ENCODE measurements around the gene GRIK4.

The GRIK4 gene

DNA sequence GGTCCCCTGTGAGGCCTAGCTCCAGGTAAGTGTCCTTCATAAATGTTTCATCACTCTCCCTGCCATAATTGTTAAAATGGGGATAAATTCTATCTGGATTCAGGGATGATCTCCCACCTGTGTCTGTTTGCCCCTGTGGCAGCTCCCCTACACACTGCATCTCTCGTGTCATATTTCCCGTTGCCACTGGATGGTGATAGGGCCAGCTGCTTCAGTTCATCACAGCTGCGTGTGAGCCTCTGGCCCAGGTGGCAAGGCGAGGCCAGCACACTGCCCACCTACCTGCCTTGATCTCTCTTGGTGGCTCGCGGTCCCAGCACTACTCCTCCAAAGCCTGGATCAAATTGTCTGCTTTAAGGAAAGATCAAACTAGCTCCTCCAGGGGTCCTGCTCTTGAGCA, 187.4 kb downstream of the GRIK4 start:
- Histone ChIP-seq H3F3A (ENCODE audit: insufficient read depth, low read length) (no peaks in the 10 kb centered on the region), H3K9me2 (ENCODE audit: low read depth, low read length) (no peaks in the 10 kb centered on the region), H3K36me3 (ENCODE audit: insufficient read depth, low read length) (no peaks in the 10 kb centered on the region), H3K4me3 (ENCODE audit: low read depth, low read length, poor library complexity, severe bottlenecking) (no peak overlapping the region), H3K9me3 (ENCODE audit: low read length) (no peaks in the 10 kb centered on the region), H2AFZ (ENCODE audit: low read length) (no peak overlapping the region), H3K4me2 (ENCODE audit: low read length) (no peak overlapping the region), H4K20me1 (ENCODE audit: insufficient read depth, low read length) (no peaks in the 10 kb centered on the region), H3K27me3 (ENCODE audit: insufficient read depth, low read length) (no peaks in the 10 kb centered on the region), H3K79me2 (ENCODE audit: insufficient read depth, low read length) (no peaks in the 10 kb centered on the region), H3K9ac (ENCODE audit: low read length) (no peak overlapping the region), H3K4me1 (ENCODE audit: insufficient read depth, low read length, severe bottlenecking) (no peaks in the 10 kb centered on the region), H3K27ac (ENCODE audit: low read depth, low read length, poor library complexity, severe bottlenecking) (no peak overlapping the region)
- TF ChIP-seq EZH2 (IDR thresholded peaks at IDR 0.05; ENCODE audit: borderline replicate concordance, low read length), result no peak
- TF ChIP-seq, protein P1, sequence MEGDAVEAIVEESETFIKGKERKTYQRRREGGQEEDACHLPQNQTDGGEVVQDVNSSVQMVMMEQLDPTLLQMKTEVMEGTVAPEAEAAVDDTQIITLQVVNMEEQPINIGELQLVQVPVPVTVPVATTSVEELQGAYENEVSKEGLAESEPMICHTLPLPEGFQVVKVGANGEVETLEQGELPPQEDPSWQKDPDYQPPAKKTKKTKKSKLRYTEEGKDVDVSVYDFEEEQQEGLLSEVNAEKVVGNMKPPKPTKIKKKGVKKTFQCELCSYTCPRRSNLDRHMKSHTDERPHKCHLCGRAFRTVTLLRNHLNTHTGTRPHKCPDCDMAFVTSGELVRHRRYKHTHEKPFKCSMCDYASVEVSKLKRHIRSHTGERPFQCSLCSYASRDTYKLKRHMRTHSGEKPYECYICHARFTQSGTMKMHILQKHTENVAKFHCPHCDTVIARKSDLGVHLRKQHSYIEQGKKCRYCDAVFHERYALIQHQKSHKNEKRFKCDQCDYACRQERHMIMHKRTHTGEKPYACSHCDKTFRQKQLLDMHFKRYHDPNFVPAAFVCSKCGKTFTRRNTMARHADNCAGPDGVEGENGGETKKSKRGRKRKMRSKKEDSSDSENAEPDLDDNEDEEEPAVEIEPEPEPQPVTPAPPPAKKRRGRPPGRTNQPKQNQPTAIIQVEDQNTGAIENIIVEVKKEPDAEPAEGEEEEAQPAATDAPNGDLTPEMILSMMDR (IDR thresholded peaks at IDR 0.05; ENCODE audit: low read length), result no peak

DNA sequence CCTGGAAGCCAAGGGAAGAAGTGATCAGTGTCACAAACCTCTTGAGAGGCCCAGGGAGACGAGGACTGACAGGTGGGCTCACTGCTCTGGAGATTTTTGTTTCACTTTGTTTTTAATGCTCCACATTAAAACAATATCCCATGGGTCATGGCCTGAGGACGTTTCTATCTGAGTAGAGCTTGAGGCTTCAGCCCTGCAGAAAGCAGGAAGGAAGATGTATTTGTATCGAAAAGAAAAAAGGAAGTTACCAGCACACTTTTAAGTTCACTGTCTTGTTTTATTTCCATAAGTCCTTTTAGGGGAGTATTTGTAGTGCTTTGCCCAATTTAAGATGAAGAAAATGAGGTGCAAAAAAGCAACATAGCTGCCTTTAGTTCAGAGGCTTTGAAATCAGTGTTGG, 191.1 kb downstream of the GRIK4 start:
- Histone ChIP-seq H3K4me1 (ENCODE audit: insufficient read depth, low read length, severe bottlenecking) (no peaks in the 10 kb centered on the region), H3K27me3 (ENCODE audit: insufficient read depth, low read length) (no peaks in the 10 kb centered on the region; the same call in 1 of the 2 replicates), H2AFZ (ENCODE audit: low read length) (no peak overlapping the region), H3K36me3 (ENCODE audit: insufficient read depth, low read length) (no peaks in the 10 kb centered on the region), H3K4me3 (ENCODE audit: low read depth, low read length, poor library complexity, severe bottlenecking) (no peak overlapping the region), H3K79me2 (ENCODE audit: insufficient read depth, low read length) (no peaks in the 10 kb centered on the region), H3K9ac (ENCODE audit: low read length) (no peak overlapping the region), H4K20me1 (ENCODE audit: insufficient read depth, low read length) (no peaks in the 10 kb centered on the region), H3K4me2 (ENCODE audit: low read length) (no peak overlapping the region), H3F3A (ENCODE audit: insufficient read depth, low read length) (no peaks in the 10 kb centered on the region), H3K9me3 (ENCODE audit: low read length) (no peaks in the 10 kb centered on the region), H3K9me2 (ENCODE audit: low read depth, low read length) (no peaks in the 10 kb centered on the region), H3K27ac (ENCODE audit: low read depth, low read length, poor library complexity, severe bottlenecking) (no peak overlapping the region)
- no peak for TF ChIP-seq EZH2 (IDR thresholded peaks at IDR 0.05; ENCODE audit: borderline replicate concordance, low read length)
- TF ChIP-seq, protein P1 (IDR thresholded peaks at IDR 0.05; ENCODE audit: low read length), result no peak

DNA sequence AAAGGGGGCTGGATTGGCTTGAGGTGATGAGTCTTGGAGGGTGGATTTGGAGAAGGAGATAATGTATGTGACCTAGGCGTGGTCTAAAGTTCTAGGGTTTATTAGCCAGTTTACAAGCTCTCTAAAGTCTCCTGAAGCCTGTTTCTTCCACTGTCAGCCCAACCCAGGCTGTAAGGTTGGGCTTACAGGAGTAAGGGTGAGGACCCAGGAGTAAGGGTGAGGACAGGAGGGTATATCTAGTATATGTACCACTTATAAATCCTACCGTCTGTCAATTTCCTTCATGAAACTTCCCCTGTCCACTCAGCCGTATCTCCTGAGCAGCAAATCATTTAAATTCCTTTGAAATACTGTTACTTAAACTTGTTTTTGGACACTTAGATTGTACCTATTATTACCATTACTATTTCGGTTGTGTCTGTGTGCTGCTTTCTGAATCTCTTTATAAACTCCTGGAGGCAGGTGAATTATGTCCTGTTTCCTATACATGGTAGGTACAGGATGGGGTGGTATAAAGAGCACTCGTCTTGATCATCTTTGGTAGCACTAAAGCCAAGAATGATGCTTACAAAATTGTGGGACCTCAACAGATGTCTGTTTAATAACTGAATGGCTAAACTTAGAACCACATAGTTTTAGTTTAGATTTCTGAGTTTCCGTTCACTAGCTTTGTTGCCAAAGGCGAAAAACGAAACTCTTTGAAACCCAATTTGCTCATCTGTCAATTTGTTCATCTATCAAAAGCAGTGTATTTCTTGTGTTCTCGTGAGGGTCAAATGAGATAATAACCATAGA, 192.0 kb downstream of the GRIK4 start:
- Histone ChIP-seq H3K4me1 (ENCODE audit: insufficient read depth, low read length, severe bottlenecking) (no peaks in the 10 kb centered on the region), H3K27me3 (ENCODE audit: insufficient read depth, low read length) (no peaks in the 10 kb centered on the region; the same call in 1 of the 2 replicates), H3K4me3 (ENCODE audit: low read depth, low read length, poor library complexity, severe bottlenecking) (no peak overlapping the region), H3K9me2 (ENCODE audit: low read depth, low read length) (no peaks in the 10 kb centered on the region), H3K36me3 (ENCODE audit: insufficient read depth, low read length) (no peaks in the 10 kb centered on the region), H2AFZ (ENCODE audit: low read length) (no peak overlapping the region), H3K79me2 (ENCODE audit: insufficient read depth, low read length) (no peaks in the 10 kb centered on the region), H3F3A (ENCODE audit: insufficient read depth, low read length) (no peaks in the 10 kb centered on the region), H3K4me2 (ENCODE audit: low read length) (no peak overlapping the region), H3K9me3 (ENCODE audit: low read length) (no peaks in the 10 kb centered on the region), H3K9ac (ENCODE audit: low read length) (no peak overlapping the region), H3K27ac (ENCODE audit: low read depth, low read length, poor library complexity, severe bottlenecking) (no peak overlapping the region), H4K20me1 (ENCODE audit: insufficient read depth, low read length) (no peaks in the 10 kb centered on the region)
- TF ChIP-seq, protein P1 (IDR thresholded peaks at IDR 0.05; ENCODE audit: low read length), result no peak
- TF ChIP-seq EZH2 (IDR thresholded peaks at IDR 0.05; ENCODE audit: borderline replicate concordance, low read length), result no peak

All from OCI-LY1 (cell line).